HG03045 (cell line): ENCODE data around the gene ZDHHC18.
"Not testable (repeated sequence)": the region's sequence is repeated elsewhere in the genome, so short reads cannot be mapped to it uniquely, and the experiment has no call there.

Experiments used
- ATAC-seq: cut with Tn5 transposase; IDR thresholded peaks from one replicate; pipeline ENCODE4 v1.9.1; 2021; ENCODE audit warnings: mild to moderate bottlenecking, moderate library complexity; ENCODE audit not compliant: unreplicated experiment

ZDHHC18 gene

GRCh38 chr1:26857473-26858060 lies 31.1 kb downstream of the ZDHHC18 start:
- no peak for ATAC-seq

- ATAC-seq, result no peak
These were observed 31.7 kb downstream of the ZDHHC18 start for GRCh38 chr1:26858160-26858559.

- no peak for ATAC-seq
These were observed 32.6 kb downstream of the ZDHHC18 start for GRCh38 chr1:26858891-26859640.

- ATAC-seq, result no peak
These were observed 34.8 kb downstream of the ZDHHC18 start for GRCh38 chr1:26861286-26861701.

DNA sequence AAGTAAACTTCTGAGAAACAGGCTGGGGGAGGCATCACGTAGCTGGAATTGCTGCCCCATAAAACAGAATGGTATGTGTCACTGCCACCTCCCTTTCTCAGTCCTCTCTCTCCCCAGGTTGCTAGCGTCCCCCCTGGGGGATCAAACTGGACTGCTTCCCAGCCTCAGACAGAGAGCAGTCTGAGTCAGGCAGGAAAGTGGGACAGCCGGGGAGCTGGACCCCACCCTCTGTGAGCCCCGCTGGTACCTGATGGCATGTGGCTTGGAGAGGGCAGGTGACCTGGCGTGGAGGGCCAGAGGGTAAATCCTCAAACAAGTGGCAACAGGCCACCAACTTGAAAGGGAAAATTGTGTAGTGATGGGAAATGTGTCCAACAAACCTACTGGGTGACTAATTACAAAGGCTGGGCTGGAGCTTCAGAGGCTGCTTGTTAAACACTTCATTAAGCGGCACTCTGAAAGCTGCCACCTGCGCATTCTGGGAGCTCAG lies 35.4 kb downstream of the ZDHHC18 start:
- ATAC-seq, result no peak

GRCh38 chr1:26862781-26863684 lies 36.5 kb downstream of the ZDHHC18 start, which contains the start of gene SFN:
SFN (plus strand) TSS chr1:26863149; CDS start chr1:26863213, 64 bp downstream.
- no peak for ATAC-seq

DNA sequence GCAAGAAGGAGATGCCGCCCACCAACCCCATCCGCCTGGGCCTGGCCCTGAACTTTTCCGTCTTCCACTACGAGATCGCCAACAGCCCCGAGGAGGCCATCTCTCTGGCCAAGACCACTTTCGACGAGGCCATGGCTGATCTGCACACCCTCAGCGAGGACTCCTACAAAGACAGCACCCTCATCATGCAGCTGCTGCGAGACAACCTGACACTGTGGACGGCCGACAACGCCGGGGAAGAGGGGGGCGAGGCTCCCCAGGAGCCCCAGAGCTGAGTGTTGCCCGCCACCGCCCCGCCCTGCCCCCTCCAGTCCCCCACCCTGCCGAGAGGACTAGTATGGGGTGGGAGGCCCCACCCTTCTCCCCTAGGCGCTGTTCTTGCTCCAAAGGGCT lies 37.2 kb downstream of the ZDHHC18 start:
- no peak for ATAC-seq

DNA sequence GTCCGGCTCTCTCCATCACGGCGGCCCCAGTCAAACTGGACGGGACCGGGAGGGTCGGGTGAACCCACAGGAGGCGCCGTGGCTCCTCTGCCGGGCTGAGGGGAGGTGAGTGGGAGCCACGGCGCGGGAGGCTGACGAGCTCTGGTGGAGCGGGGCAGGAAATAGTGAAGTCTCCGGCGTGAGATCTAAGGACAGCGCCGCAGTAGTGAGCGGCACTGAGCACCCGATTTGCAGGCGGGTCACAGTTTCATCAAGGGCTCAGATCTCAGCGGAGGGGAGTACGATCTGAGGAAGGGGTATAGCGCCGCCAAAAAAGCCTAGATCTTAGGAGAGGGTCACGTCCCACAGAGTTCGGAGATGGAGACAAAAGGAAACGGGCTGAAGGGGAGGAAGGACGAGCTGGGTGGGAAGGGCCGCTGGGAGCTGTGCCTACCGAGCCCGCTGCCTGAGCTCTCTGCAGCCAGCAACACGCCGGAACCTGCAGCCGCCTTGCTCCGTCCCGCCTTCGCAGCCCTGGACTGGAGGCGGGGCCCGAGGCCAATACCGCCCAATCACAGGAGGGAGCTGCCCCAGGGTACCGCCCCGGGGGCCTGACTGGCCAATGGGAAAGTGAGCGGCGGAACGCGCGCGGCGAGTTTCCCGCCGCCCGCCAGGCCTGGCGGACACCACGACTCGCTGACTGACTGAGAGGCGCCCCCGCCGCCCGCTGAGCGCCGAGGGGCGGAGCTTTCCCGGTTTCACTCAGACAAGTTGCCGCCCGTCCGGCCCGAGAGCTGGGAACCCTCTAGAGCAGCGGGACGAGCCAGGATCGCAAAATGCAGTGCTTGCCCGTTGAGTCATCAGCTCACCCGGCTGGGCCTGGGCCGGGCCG lies 38.4 kb downstream of the ZDHHC18 start:
- ATAC-seq, result peak; percentile 87

DNA sequence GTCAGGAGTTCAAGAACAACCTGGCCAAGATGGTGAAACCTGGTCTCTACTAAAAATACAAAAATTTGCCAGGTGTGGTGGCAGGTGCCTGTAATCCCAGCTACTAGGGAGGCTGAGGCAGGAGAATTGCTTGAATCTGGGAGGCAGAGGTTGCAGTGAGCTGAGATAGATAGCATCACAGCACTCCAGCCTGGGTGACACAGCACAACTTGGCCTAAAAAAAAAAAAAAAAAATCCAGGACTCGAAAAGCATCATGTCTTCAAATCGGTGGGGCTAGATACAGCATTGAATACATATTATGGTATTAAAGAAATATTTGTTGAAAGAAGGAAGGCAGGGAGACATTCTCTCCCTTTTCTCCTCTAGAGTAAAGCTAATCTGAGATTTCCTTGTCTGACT lies 46.6 kb downstream of the ZDHHC18 start:
- not testable (repeated sequence) for ATAC-seq

DNA sequence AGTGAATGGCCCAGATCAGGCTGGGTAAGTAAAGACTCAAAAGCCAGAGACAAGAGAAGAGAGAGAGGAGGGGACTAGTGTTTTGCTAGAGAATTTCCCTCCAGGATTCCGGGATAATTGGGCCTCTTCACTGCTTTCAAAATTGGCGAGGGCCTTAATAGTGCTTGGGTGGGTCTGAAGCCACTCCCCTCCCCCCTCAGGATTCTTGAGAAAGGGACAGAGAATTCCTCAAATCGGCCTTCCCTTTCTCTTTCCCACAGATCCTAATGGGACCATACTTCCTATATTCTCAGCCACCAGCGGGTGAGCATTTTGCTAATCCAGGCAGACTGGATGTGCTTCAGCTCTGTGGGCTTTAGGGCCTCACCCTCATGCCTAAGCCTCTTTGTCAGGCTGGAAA lies 48.4 kb downstream of the ZDHHC18 start:
- ATAC-seq, result no peak

- ATAC-seq, result no peak
These were observed 50.8 kb downstream of the ZDHHC18 start for GRCh38 chr1:26877326-26877725.

- no peak for ATAC-seq
These were observed 53.3 kb downstream of the ZDHHC18 start for GRCh38 chr1:26879793-26880192.

- ATAC-seq, result not testable (repeated sequence)
These were observed 55.1 kb downstream of the ZDHHC18 start for GRCh38 chr1:26881611-26882010.

DNA sequence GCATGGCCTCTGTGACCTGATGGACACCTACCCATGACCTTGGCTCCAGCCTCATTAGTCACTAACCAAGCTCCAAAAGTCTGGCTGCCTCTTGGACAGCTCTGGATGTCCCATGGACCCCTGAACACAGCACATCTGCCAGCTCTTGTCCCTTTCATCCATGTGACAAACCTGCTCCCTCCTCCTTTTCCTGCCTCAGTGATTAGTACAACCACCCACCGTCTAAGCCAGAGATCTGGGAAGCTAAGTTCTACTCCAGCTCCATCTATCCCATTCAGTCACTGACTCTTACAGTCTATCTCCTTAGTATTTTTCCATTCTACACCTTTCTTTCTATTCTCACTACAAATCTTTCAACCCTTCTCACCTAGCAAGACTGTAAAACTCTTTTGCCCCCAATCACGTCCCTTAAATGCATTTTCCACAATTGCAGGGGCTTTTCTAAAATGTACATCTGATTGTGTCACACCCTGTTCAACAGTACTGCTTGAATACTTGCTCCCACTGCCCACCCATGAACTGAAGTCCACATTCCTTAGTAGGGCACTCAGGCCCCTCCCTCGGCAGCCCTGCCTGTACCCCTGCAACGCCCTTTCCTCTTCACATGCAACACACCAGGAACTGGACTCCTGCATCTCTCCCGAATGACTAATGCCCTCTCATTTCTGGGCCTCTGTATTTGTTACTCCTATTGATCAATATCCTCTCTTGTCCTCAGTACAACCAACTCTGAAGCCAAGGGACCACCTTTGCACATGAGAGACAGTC lies 56.4 kb downstream of the ZDHHC18 start:
- no peak for ATAC-seq

DNA sequence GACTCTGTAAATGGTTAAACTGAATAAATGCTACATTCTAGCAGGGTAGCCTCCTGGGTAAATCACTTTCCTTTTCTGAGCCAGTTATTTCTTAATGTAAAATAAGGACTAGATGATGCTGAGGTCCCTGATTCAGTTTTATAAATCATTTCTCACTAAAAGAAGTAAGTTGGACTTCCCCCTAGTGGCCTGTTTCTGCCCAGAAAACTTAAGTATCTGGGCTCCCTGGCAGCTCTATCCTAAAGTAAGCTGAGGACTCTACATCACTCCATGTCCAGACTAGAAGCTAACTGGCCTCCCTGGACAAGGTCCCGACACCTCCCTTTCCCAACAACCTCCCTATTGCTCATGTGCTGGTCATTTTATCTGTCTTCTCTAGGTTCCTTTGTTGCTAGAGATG lies 60.6 kb downstream of the ZDHHC18 start:
- ATAC-seq, result no peak

- no peak for ATAC-seq
These were observed 61.7 kb downstream of the ZDHHC18 start for GRCh38 chr1:26888231-26888630.

GRCh38 chr1:26889551-26890466 lies 63.3 kb downstream of the ZDHHC18 start, which contains the start of gene GPN2:
GPN2 (minus strand) TSS chr1:26890283; CDS start chr1:26890096, 187 bp downstream.
- ATAC-seq, result peak; percentile 70

- ATAC-seq, result peak; percentile 14
These were observed 63.9 kb downstream of the ZDHHC18 start for GRCh38 chr1:26890467-26890796.

GRCh38 chr1:26894263-26894662 lies 67.8 kb downstream of the ZDHHC18 start:
- no peak for ATAC-seq
